Keratinocyte (primary cell): ENCODE data around the gene LAS1L. TPM values are rescaled to one million over a fixed set of nuclear protein-coding genes. Genes with fewer than 3 reads are reported as not detected.
"Not testable (repeated sequence)": the region's sequence is repeated elsewhere in the genome, so short reads cannot be mapped to it uniquely, and the experiment has no call there.

Experiments used
- DNase-seq: peaks from one replicate; pipeline ENCODE4 v3.0.0-alpha.2; 2011; ENCODE audit warnings: low read depth, missing footprints, low spot score
- FAIRE-seq: peaks from 2 replicates; lab custom pipeline; 2011; peaks lifted over from hg19 to GRCh38; lab: Jason Lieb, UNC
- H2AFZ ChIP-seq: 2 replicates; pipeline ENCODE4 v1.6.0; 2012; ENCODE audit warnings: low read length, control low read depth, inconsistent platforms; ENCODE audit not compliant: control insufficient read depth
- H3K27ac ChIP-seq: 2 replicates; pipeline ENCODE4 v1.5.1; 2011; ENCODE audit warnings: low read length; ENCODE audit not compliant: control insufficient read depth, insufficient read depth
- H3K27me3 ChIP-seq: 3 replicates; pipeline ENCODE4 v1.6.0; 2011; ENCODE audit warnings: low read length; ENCODE audit not compliant: control insufficient read depth, insufficient read depth; ENCODE audit errors: extremely low read depth
- H3K36me3 ChIP-seq, 2 experiments: 2 replicates in 1 of 2; 3 replicates in 1 of 2; pipeline ENCODE4 v1.5.1; 2011; ENCODE audit warnings: low read length in 2 of 2, mild to moderate bottlenecking in 1 of 2; ENCODE audit not compliant: control insufficient read depth in 2 of 2, insufficient read depth in 2 of 2; ENCODE audit errors: extremely low read depth in 1 of 2
- H3K4me1 ChIP-seq: 3 replicates; pipeline ENCODE4 v1.5.1; 2011; ENCODE audit warnings: low read length; ENCODE audit not compliant: control insufficient read depth, insufficient read depth; ENCODE audit errors: extremely low read depth
- H3K4me2 ChIP-seq: 3 replicates; pipeline ENCODE4 v1.6.0; 2011; ENCODE audit warnings: low read depth, low read length; ENCODE audit not compliant: control insufficient read depth, insufficient read depth; ENCODE audit errors: extremely low read depth
- H3K4me3 ChIP-seq, 3 experiments: fragments of 200-600 bp in 1 of 3; sonication (generic) in 1 of 3; 2 replicates in 2 of 3; 3 replicates in 1 of 3; pipeline ENCODE4 v1.5.1; 2011 to 2016; ENCODE audit warnings: low read length in 3 of 3, mild to moderate bottlenecking in 3 of 3, control low read depth in 2 of 3, inconsistent platforms in 1 of 3, low read depth in 1 of 3, mixed read lengths in 1 of 3, mixed run types in 1 of 3, moderate library complexity in 1 of 3; ENCODE audit not compliant: control insufficient read depth in 2 of 3, insufficient read depth in 2 of 3; ENCODE audit errors: extremely low read depth in 1 of 3
- H3K79me2 ChIP-seq: 2 replicates; pipeline ENCODE4 v1.6.0; 2012; ENCODE audit warnings: low read length; ENCODE audit not compliant: control insufficient read depth, insufficient read depth
- H3K9ac ChIP-seq: 3 replicates; pipeline ENCODE4 v1.6.0; 2011; ENCODE audit warnings: low read length; ENCODE audit not compliant: control insufficient read depth, insufficient read depth; ENCODE audit errors: extremely low read depth
- H3K9me1 ChIP-seq: 3 replicates; pipeline ENCODE4 v1.6.0; 2011; ENCODE audit warnings: low read length; ENCODE audit not compliant: control insufficient read depth, insufficient read depth; ENCODE audit errors: extremely low read depth
- H3K9me3 ChIP-seq: 2 replicates; pipeline ENCODE4 v1.5.1; 2012; ENCODE audit warnings: low read depth, low read length; ENCODE audit not compliant: control insufficient read depth
- H4K20me1 ChIP-seq: 3 replicates; pipeline ENCODE4 v1.6.0; 2011; ENCODE audit warnings: low read length; ENCODE audit not compliant: control insufficient read depth, insufficient read depth; ENCODE audit errors: extremely low read depth
- CTCF ChIP-seq, 3 experiments: IDR thresholded peaks in 1 of 3; conservative IDR thresholded peaks in 1 of 3; optimal IDR thresholded peaks in 1 of 3; 2 replicates in 2 of 3; 3 replicates in 1 of 3; pipeline versions ENCODE3 to v1.5.1; 2011; ENCODE audit warnings: low read length in 3 of 3, mild to moderate bottlenecking in 3 of 3, moderate library complexity in 2 of 3, control low read depth in 1 of 3, inconsistent platforms in 1 of 3; ENCODE audit not compliant: insufficient read depth in 2 of 3; ENCODE audit errors: extremely low read depth in 1 of 3
- EZH2 ChIP-seq: IDR thresholded peaks from one replicate; pipeline ENCODE4 v1.6.1; 2012; ENCODE audit warnings: inconsistent platforms, mild to moderate bottlenecking, low read length, moderate library complexity
- dilution Hi-C: fragments of 300-500 bp; cut with MboI; formaldehyde crosslinking; loops from one replicate; pipeline ENCODE4 v1.7.0; 2020; ENCODE audit warnings: low sequenced_read_pairs; ENCODE audit not compliant: extremely low pct_ligation_motif_present
- polyA plus RNA-seq, 5 experiments: library from polyadenylated mRNA; depleted of rRNA in 3 of 5; stranded (reverse) in 3 of 5; stranded (forward) in 1 of 5; unstranded in 1 of 5; fragments of >200 nt; gene quantifications; 1 replicate in 1 of 5; 2 replicates in 3 of 5; 3 replicates in 1 of 5; pipeline versions ENCODE4 v1.2.1 to v1.2.3, GENCODE V29; 2011 to 2012; ENCODE audit warnings: missing spikeins in 2 of 5, low read depth in 1 of 5, low replicate concordance in 1 of 5

The LAS1L gene
- polyA plus RNA-seq, 1 donor (not counting 4 experiments of a cell fraction or from before 2014, with no cell fraction given) = 44.8 TPM

GRCh38 chrX:65524139-65524538 is 10.4 kb downstream of the LAS1L start:
- Histone ChIP-seq H3K4me1 (no peaks in the 10 kb centered on the region), H3K4me3 (no peak overlapping the region), H3K9me3 (no peaks in the 10 kb centered on the region), H3K27me3 (no peaks in the 10 kb centered on the region), H2AFZ (no peak overlapping the region), H3K79me2 (no peaks in the 10 kb centered on the region), H3K36me3 (peaks cover 0 to 5% of the 10 kb centered on the region in 2 experiments), H3K9me1 (no peaks in the 10 kb centered on the region), H3K27ac (no peak overlapping the region), H3K9ac (no peak overlapping the region), H4K20me1 (no peaks in the 10 kb centered on the region), H3K4me2 (no peak overlapping the region)
- FAIRE-seq = no peak
- dilution Hi-C loops = no loop called here
- no peak for TF ChIP-seq EZH2
- TF ChIP-seq CTCF (optimal IDR thresholded peaks at IDR 0.05 in 1 of 3, IDR thresholded peaks at IDR 0.05 in 1 of 3, conservative IDR thresholded peaks at IDR 0.05 in 1 of 3; ENCODE audit: extremely low read depth in 1 of 3, insufficient read depth in 2 of 3, low read length in 3 of 3) = no peak
- no peak for DNase-seq

GRCh38 chrX:65522739-65523372 is 11.7 kb downstream of the LAS1L start:
- no peak overlapping the region for H3K9ac ChIP-seq
- no peak overlapping the region for H3K27ac ChIP-seq
- H3K9me1 ChIP-seq = no peaks in the 10 kb centered on the region
- TF ChIP-seq EZH2 (no peak), CTCF (optimal IDR thresholded peaks at IDR 0.05 in 1 of 3, IDR thresholded peaks at IDR 0.05 in 1 of 3, conservative IDR thresholded peaks at IDR 0.05 in 1 of 3; ENCODE audit: extremely low read depth in 1 of 3, insufficient read depth in 2 of 3, low read length in 3 of 3) (no peak)
- no peaks in the 10 kb centered on the region for H3K27me3 ChIP-seq
- H3K4me1 ChIP-seq = no peaks in the 10 kb centered on the region
- H3K4me3 ChIP-seq = no peak overlapping the region
- H3K79me2 ChIP-seq = no peaks in the 10 kb centered on the region
- DNase-seq (no peak), FAIRE-seq (no peak)
- no peaks in the 10 kb centered on the region for H4K20me1 ChIP-seq
- no peak overlapping the region for H3K4me2 ChIP-seq
- no peak overlapping the region for H2AFZ ChIP-seq
- peaks cover 0 to 6% of the 10 kb centered on the region in 2 experiments for H3K36me3 ChIP-seq
- no peaks in the 10 kb centered on the region for H3K9me3 ChIP-seq
- dilution Hi-C loops = no loop called here

- DNase-seq, H3K27me3 ChIP-seq, H3K27ac ChIP-seq, H2AFZ ChIP-seq, H3K9ac ChIP-seq, H3K4me1 ChIP-seq, H3K4me2 ChIP-seq, H3K9me1 ChIP-seq, H3K79me2 ChIP-seq, H3K36me3 ChIP-seq, H3K9me3 ChIP-seq, FAIRE-seq, H3K4me3 ChIP-seq, dilution Hi-C loops, H4K20me1 ChIP-seq: not testable (repeated sequence)
Observed at GRCh38 chrX:65519530-65519929, 15.1 kb downstream of the LAS1L start.

- H3K4me1 ChIP-seq, H4K20me1 ChIP-seq, FAIRE-seq, H3K9ac ChIP-seq, H3K9me1 ChIP-seq, H3K79me2 ChIP-seq, H3K36me3 ChIP-seq, H3K4me3 ChIP-seq, H3K27ac ChIP-seq, H3K9me3 ChIP-seq, DNase-seq, H3K4me2 ChIP-seq, H2AFZ ChIP-seq, dilution Hi-C loops, H3K27me3 ChIP-seq: not testable (repeated sequence)
Observed at GRCh38 chrX:65518980-65519379, 15.6 kb downstream of the LAS1L start.
